ENCODE data around the gene PINLYP. TPM values are rescaled to one million over a fixed set of nuclear protein-coding genes. Genes with fewer than 3 reads are reported as not detected.
A peak's percentile ranks its signal among the peaks of the same experiment; 100 is the strongest.

PINLYP gene
- total RNA-seq, 1 experiment from 2014 or later, result 11.9 TPM

DNA sequence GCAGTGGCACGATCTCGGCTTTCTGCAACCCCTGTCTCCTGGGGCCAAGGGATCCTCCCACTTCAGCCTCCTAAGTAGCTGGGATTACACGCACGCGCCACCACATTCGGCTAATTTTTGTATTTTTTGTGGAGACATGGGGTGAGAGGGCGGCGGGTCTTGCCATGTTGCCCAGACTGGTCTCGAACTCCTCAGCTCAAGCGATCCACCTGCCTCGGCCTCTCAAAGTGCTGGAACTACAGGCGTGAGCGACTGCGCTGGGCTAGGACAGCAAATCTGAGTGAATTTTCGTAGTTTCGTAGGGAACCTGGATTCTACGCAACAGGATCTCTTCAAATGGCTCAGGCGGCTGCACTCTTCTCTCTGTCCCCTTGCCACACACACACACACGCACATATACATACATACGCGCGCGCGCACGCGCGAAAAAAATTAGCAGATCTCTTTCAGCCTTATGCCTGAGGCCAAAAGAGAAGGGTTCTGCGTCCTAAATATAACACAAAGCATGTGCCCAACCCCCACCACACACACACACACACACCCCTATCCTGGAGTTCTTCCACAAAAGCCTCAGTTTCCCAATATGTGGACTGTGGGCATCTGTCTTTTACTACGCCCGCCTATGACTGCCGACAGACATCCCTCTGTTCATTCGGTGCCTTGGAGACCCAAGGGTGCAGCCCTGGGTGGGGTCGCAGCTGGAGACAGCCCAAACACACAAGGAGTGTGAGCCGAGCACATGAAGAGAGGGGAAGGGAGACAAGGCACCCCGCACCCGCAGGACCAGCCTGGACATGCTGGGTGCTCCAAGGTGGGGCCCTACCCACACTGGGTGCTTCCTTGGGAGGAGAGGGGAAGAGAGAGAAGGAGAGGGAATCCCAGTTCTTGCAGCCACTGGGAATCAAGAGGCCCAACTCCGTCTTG lies 616 bp downstream of the PINLYP start:
- no peak overlapping the region for H2AK5ac ChIP-seq (ENCODE audit: insufficient read length, low read length)
- peak overlapping the region; percentile 41; the same call in 1 of the 2 replicates for H2BK15ac ChIP-seq (ENCODE audit: low read depth, low read length)
- DNase-seq, result peak; percentile 39
- peak overlapping the region; percentile 92 for H3K18ac ChIP-seq (ENCODE audit: insufficient read length, low read depth, low read length)
- no peaks in the 10 kb centered on the region for H3K79me2 ChIP-seq (ENCODE audit: insufficient read depth, low read length)
- peak overlapping the region; percentile 48; the same call in 1 of the 2 replicates for H3K14ac ChIP-seq (ENCODE audit: insufficient read depth, low read length)
- TF ChIP-seq, protein P1, sequence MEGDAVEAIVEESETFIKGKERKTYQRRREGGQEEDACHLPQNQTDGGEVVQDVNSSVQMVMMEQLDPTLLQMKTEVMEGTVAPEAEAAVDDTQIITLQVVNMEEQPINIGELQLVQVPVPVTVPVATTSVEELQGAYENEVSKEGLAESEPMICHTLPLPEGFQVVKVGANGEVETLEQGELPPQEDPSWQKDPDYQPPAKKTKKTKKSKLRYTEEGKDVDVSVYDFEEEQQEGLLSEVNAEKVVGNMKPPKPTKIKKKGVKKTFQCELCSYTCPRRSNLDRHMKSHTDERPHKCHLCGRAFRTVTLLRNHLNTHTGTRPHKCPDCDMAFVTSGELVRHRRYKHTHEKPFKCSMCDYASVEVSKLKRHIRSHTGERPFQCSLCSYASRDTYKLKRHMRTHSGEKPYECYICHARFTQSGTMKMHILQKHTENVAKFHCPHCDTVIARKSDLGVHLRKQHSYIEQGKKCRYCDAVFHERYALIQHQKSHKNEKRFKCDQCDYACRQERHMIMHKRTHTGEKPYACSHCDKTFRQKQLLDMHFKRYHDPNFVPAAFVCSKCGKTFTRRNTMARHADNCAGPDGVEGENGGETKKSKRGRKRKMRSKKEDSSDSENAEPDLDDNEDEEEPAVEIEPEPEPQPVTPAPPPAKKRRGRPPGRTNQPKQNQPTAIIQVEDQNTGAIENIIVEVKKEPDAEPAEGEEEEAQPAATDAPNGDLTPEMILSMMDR (conservative IDR thresholded peaks at IDR 0.05), result no peak
- peak overlapping the region; percentile 92 to 97 (median 94) for H3K27ac Mint-ChIP-seq
- H3K27me3 ChIP-seq (ENCODE audit: insufficient read depth, low read length), result no peaks in the 10 kb centered on the region
- H3K9me3 Mint-ChIP-seq, result no peaks in the 10 kb centered on the region
- peak overlapping the region; percentile 23 for H4K91ac ChIP-seq (ENCODE audit: insufficient read length, low read depth, low read length)
- H3K56ac ChIP-seq (ENCODE audit: insufficient read length, low read depth, low read length), result no peak overlapping the region
- peaks cover 12% of the 10 kb centered on the region for H3K23me2 ChIP-seq (ENCODE audit: insufficient read length, low read depth, low read length, poor library complexity, severe bottlenecking)
- no peak overlapping the region for H4K5ac ChIP-seq (ENCODE audit: insufficient read length, low read depth, low read length)
- no peaks in the 10 kb centered on the region for H3K27me3 Mint-ChIP-seq (ENCODE audit: low read depth)
- H3K4me2 ChIP-seq (ENCODE audit: insufficient read depth, insufficient read length, low read length), result peak overlapping the region; percentile 39
- no peaks in the 10 kb centered on the region for H3K9me3 ChIP-seq (ENCODE audit: control insufficient read depth, low read depth, low read length)
- H3K27ac ChIP-seq (ENCODE audit: insufficient read length, low read depth, low read length), result peak overlapping the region; percentile 10
- peak overlapping the region; percentile 46 to 95 for H3K4me3 Mint-ChIP-seq
- H2AFZ ChIP-seq (ENCODE audit: low read length), result no peak overlapping the region
- no peaks in the 10 kb centered on the region for H4K20me1 ChIP-seq (ENCODE audit: control insufficient read depth, insufficient read depth, insufficient read length)
- no peak overlapping the region for H4K8ac ChIP-seq (replicated peaks; ENCODE audit: insufficient read length, low read depth, low read length)
- H3K23ac ChIP-seq (ENCODE audit: insufficient read length, low read depth, low read length), result no peak overlapping the region
- H3K4me1 Mint-ChIP-seq, result peaks cover 29 to 49% of the 10 kb centered on the region in 2 experiments
- no peaks in the 10 kb centered on the region for H3K79me1 ChIP-seq (ENCODE audit: insufficient read depth, low read depth, low read length, poor library complexity, severe bottlenecking)
- no peak overlapping the region for H2BK120ac ChIP-seq (ENCODE audit: low read depth, low read length, poor library complexity, severe bottlenecking)
- H3K4ac ChIP-seq (ENCODE audit: low read depth, low read length), result no peak overlapping the region; the same call in none of the 2 replicates
- H3T11ph ChIP-seq (ENCODE audit: low read length), result no peak overlapping the region
- peaks cover 2 to 14% (median 11%) of the 10 kb centered on the region in 3 experiments; a peak in 6 of 7 replicates for H3K36me3 Mint-ChIP-seq (ENCODE audit: insufficient read depth in 1 of 3, low read depth in 3 of 3)
- H2BK5ac ChIP-seq (ENCODE audit: insufficient read length, low read length), result no peak overlapping the region
- peak overlapping the region; percentile 52 for H3K9ac ChIP-seq (ENCODE audit: extremely low read depth, insufficient read length, low read length)
- peaks cover 4% of the 10 kb centered on the region; the same call in 1 of the 2 replicates for H3K4me1 ChIP-seq (ENCODE audit: insufficient read depth, low read length)
- no peak overlapping the region for H2BK20ac ChIP-seq (ENCODE audit: low read depth, low read length, poor library complexity, severe bottlenecking)
- WGBS (ENCODE audit: extremely low coverage, insufficient read length, low lambda C conversion rate), result no CpG with 5 or more reads among the region's 37 CpGs
- H2BK12ac ChIP-seq (ENCODE audit: insufficient read length, low read depth, low read length), result peak overlapping the region; percentile 38

Measured in H9 (cell line).